ENCODE measurements around the gene UBE2J2.
A peak's percentile ranks its signal among the peaks of the same experiment; 100 is the strongest.

Gene UBE2J2

DNA sequence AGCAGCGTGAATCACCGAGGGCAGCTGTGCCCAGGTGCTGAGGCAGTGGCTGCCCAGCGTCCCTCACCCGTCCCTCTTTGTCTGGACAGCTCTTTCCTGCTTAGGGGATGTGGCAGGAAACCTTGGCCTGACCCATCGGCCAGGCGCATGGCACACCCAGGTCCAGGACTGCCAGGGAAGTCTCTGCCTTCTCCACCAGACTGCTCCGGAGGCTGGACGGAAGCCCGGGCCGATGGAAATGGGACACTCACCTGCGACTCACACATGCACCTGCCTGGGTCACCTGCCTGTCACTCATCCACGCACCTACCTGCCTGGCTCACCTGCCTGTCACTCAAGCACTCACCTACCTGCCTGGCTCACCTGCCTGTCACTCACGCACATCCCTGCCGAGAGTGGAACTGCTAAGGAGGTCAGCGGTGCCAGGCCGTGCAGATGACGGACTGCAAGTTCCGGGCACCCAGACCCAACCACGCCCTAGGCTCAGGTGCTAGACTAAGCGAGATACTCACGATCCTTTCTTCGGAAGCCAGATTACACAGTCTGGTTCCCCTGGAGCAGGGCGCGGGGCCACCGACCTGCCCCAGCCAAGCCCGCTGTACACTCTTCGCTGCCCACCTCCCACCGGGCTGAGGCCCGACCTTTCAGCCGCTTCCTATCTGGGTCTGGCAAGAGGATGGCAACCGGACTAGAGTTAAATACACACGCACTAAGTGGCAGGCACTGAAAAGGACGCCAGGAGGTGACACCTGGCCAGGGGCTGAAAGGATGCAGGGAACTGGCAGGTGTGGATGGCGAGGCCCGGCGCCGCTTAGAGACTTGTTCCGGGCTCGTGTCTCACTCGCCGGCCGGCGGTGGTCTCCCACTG lies 1.1 kb downstream of the UBE2J2 start:
- DNase-seq: no peak
- no peak for TF ChIP-seq GATA1 (IDR thresholded peaks at IDR 0.05; ENCODE audit: low read depth, low read length)
- no peak for TF ChIP-seq POLR2A (IDR thresholded peaks at IDR 0.05; ENCODE audit: low read length)

GRCh38 chr1:1270813-1271212 lies 2.8 kb downstream of the UBE2J2 start:
- DNase-seq: no peak
- TF ChIP-seq POLR2A (IDR thresholded peaks at IDR 0.05; ENCODE audit: low read length) (no peak), GATA1 (IDR thresholded peaks at IDR 0.05; ENCODE audit: low read depth, low read length) (no peak)

DNA sequence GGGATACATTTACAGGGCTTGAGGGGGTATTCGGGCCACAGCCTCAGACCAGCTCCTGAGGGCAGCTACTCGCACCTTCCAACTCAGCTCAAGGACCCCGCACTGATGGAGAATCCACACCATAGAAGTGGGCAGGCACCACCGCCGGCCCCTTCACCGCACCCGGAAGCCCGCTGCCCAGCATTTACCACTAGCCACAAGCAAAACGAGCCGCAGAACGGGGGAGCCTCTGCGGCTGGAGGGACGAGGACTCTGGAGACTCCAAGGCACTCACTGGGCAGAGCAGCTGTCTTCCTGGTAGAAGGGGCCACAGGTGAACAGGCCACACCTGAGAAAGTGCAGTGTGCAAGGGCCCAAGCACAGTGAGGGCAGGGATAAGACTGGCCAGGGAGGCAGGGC lies 5.4 kb downstream of the UBE2J2 start:
- TF ChIP-seq GATA1 (IDR thresholded peaks at IDR 0.05; ENCODE audit: low read depth, low read length): no peak
- TF ChIP-seq POLR2A (IDR thresholded peaks at IDR 0.05; ENCODE audit: low read length): peak; percentile 11
- DNase-seq: no peak

DNA sequence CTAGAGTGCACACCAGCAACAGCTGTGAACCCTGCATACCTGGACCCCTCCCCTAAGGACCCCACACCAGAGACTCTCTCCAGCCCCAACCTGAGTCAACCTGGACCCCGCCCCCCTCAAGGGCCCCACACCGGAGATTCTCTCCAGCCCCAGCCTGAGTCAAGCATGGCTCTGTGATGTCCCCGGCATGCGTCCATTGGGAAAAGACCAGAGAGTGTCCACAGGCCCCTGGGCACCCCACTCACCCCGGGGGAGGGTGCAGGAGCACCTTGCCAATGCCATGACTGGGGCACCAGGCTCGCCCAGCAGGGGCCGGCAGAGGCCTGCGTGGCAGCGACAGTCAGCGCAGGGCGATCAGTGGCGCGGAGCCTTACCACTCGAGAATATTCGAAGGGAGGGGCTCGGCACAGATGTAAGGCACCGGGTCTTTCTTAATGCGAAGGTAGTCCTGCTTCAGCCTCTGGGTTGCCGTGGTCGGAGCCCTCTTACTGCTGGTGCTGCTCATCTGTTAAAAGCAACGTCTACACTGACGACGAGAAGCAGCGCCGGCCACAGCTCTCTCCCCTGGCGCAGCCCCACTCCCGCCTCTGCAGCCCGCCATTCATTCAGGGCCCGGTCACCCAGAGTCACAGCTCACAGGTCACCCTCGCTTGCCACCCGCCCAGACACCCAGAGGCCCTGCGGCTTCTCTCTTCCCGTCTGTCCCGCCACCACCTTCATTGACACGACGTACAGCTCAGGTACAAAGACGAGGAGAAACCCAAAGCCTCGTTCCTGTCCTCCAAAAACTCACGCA lies 6.0 kb downstream of the UBE2J2 start:
- TF ChIP-seq GATA1 (IDR thresholded peaks at IDR 0.05; ENCODE audit: low read depth, low read length) (no peak), POLR2A (IDR thresholded peaks at IDR 0.05; ENCODE audit: low read length) (no peak)
- no peak for DNase-seq

DNA sequence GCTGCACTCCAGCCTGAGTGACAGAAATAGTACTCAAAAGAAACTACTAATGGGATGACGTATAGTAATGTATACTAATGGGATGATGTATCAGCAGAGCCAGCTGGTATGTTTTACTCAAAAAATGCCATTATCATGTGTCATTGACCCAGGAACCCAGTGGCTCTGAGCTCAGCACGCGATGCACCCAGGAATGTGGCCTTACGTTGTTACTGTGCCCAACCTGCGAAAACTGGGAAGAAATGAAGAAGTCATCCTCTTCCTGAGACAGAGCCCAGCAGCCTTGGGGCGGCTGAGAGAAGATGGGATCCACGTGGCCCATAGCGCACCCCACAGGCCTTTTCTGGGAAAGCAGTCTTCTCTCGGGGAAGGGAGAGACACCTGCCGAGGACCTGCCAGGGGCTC lies 8.8 kb downstream of the UBE2J2 start:
- DNase-seq: peak in 1 of 2 experiments; percentile 25
- no peak for TF ChIP-seq POLR2A (IDR thresholded peaks at IDR 0.05; ENCODE audit: low read length)
- no peak for TF ChIP-seq GATA1 (IDR thresholded peaks at IDR 0.05; ENCODE audit: low read depth, low read length)

DNA sequence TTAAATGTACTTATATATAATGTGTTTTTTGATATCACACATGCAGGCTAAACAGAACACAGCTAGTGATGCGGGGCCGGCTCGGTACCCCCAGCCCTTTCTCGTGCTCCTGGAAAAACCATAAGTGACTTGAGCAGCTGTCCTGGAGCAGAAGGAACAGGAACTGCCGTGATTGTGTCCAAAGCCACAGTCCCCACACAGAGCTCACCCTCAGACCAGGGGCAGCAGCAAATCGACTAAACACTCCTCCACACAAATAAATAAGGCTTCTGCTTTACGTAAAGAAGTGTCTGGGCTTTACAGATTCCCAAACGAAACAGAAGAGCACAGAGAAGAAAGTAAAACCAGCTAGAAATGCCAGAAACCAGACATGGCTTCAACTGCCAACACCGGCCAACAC lies 9.6 kb downstream of the UBE2J2 start:
- DNase-seq: no peak
- TF ChIP-seq GATA1 (IDR thresholded peaks at IDR 0.05; ENCODE audit: low read depth, low read length) (no peak), POLR2A (IDR thresholded peaks at IDR 0.05; ENCODE audit: low read length) (no peak)

- TF ChIP-seq POLR2A (IDR thresholded peaks at IDR 0.05; ENCODE audit: low read length): no peak
- no peak for TF ChIP-seq GATA1 (IDR thresholded peaks at IDR 0.05; ENCODE audit: low read depth, low read length)
These were observed 10.9 kb downstream of the UBE2J2 start for GRCh38 chr1:1262758-1263157.

DNA sequence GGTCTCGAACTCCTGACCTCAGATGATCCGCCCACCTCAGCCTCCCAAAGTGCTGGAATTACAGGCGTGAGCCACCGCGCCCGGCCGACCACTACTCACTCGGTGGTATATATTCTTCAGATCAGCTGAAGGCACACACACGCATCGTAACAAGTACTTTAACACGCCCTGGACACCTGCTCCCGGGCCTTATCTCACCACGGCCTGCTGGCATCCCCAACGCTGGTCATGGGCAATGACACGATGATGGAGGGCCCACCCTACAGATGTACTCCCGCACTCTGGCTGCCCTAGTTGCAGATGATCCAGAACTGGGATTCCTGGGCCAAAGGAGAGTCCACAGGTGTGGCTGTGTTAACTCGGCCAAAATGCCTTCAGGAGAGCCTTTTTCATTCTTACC lies 11.6 kb downstream of the UBE2J2 start:
- peak; percentile 29 to 76 for DNase-seq
- TF ChIP-seq GATA1 (IDR thresholded peaks at IDR 0.05; ENCODE audit: low read depth, low read length) (no peak), POLR2A (IDR thresholded peaks at IDR 0.05; ENCODE audit: low read length) (no peak)

More at GRCh38 chr1:1262758-1263157, 10.9 kb downstream of the UBE2J2 start:
- DNase-seq: no peak

GRCh38 chr1:1260843-1261560 lies 12.7 kb downstream of the UBE2J2 start:
- TF ChIP-seq POLR2A (IDR thresholded peaks at IDR 0.05; ENCODE audit: low read length) (peak; percentile 33), GATA1 (IDR thresholded peaks at IDR 0.05; ENCODE audit: low read depth, low read length) (no peak)
- peak; percentile 38 to 66 for DNase-seq

DNA sequence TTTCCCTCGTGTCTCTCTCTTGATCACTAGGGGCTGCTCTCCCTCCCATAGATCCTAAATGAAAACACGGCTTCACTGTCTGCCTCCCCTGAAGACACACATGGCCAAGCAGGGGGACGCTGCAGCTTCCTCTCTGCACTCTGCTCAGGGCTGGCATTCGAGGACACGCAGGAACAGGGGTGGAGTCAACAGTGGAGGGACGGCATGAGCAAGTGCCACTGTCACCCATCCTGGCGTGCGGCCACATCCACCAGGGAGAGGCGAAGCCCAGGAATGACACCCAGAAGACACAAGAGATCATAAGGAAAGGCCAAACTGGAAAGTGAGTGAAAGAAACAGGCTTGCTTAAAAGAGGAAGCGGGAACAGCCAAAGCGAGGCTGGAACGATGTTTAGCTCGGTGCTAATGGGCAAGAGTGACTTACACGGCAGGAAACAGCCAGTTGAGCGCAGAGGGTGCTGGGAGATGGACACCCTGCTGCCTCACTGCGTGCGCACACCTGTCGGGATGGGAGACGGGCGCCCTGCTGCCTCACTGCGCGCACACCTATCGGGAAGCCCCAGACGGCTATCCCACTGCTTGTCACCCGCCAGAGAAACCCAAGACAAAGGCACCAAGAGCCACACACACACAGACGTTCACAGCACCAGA lies 13.6 kb downstream of the UBE2J2 start:
- DNase-seq: peak in 1 of 2 experiments; percentile 43
- TF ChIP-seq POLR2A (IDR thresholded peaks at IDR 0.05; ENCODE audit: low read length): no peak
- TF ChIP-seq GATA1 (IDR thresholded peaks at IDR 0.05; ENCODE audit: low read depth, low read length): no peak

- no peak for TF ChIP-seq POLR2A (IDR thresholded peaks at IDR 0.05; ENCODE audit: low read length)
- DNase-seq: no peak
These were observed 14.1 kb downstream of the UBE2J2 start for GRCh38 chr1:1259540-1259939.

DNA sequence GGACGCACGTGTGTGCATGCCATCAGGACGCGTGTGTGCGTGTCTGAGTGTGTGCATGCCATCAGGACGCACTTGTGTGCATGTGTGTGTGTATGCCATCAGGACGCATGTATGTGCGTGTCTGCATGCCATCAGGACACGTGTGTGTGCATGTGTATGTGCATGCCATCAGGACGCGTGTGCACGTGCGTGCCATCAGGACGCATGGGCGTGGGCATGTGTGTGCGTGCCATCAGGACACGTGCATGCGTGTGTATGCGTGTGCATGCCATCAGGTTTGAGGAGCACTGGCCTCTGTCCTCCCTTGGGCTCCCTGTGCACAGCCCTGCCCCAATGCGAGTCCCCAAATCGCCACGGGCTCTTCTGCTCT lies 14.6 kb downstream of the UBE2J2 start:
- no peak for DNase-seq
- no peak for TF ChIP-seq POLR2A (IDR thresholded peaks at IDR 0.05; ENCODE audit: low read length)
- no peak for TF ChIP-seq GATA1 (IDR thresholded peaks at IDR 0.05; ENCODE audit: low read depth, low read length)
